C4-2B (cell line): ENCODE data around the gene SLC6A13.

Source experiments
- H3K27ac ChIP-seq: fragments of 450-650 bp; 2 replicates; pipeline ENCODE4 v1.5.1; 2017
- ZFX ChIP-seq: fragments of 450-650 bp; IDR thresholded peaks from 2 replicates; pipeline ENCODE4 v1.6.1; 2017
- TF ChIP-seq, protein P1 (sequence below): fragments of 450-650 bp; conservative IDR thresholded peaks from 2 replicates; pipeline ENCODE4 v1.5.1; 2017; ENCODE audit warnings: mild to moderate bottlenecking

SLC6A13 gene

DNA sequence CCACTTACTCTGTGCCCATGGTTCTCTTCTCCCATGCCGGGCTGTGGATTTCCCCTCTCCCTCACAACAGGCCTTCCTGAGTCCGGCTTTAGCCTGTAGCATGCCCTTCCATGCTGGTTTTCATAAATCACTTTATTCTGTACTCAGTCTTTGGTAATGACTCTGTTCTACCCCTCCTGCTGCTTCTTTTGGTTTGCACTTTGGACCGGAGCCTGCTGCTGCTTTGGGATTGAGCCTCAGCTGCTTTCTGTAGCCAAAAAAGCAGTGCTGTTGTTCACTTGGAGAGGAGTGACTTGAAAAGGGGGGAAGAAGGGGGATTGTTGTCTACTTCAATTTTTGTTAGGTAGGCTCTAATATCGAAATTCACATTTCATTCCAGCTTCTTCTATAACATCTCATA is 8.5 kb upstream of the SLC6A13 start:
- TF ChIP-seq, protein P1, sequence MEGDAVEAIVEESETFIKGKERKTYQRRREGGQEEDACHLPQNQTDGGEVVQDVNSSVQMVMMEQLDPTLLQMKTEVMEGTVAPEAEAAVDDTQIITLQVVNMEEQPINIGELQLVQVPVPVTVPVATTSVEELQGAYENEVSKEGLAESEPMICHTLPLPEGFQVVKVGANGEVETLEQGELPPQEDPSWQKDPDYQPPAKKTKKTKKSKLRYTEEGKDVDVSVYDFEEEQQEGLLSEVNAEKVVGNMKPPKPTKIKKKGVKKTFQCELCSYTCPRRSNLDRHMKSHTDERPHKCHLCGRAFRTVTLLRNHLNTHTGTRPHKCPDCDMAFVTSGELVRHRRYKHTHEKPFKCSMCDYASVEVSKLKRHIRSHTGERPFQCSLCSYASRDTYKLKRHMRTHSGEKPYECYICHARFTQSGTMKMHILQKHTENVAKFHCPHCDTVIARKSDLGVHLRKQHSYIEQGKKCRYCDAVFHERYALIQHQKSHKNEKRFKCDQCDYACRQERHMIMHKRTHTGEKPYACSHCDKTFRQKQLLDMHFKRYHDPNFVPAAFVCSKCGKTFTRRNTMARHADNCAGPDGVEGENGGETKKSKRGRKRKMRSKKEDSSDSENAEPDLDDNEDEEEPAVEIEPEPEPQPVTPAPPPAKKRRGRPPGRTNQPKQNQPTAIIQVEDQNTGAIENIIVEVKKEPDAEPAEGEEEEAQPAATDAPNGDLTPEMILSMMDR, result no peak
- TF ChIP-seq ZFX, result no peak
- H3K27ac ChIP-seq, result no peak overlapping the region

DNA sequence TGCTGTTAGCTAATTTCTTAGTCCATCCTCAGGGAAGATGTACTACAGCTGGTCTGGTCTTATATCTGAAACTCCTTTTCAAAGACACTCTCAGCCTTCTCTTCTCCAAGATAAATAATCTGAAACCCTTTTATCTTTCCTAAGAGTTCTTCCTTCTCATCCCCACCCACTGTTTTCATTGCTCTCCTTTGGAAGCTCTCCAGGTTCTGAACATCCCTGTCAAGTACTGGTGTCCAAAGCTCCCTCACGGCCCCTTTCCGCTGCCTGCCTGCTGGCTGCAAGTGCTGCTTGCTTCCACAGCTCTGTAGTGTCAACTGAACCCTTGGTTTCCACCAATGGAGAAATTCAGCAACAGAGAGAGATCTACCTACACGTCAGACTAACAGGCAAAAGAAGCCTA is 6.6 kb upstream of the SLC6A13 start:
- TF ChIP-seq, protein P1, result no peak
- no peak for TF ChIP-seq ZFX
- no peak overlapping the region for H3K27ac ChIP-seq

GRCh38 chr12:268483-268840 is 5.8 kb upstream of the SLC6A13 start:
- TF ChIP-seq ZFX, result no peak
- TF ChIP-seq, protein P1, result no peak
- H3K27ac ChIP-seq, result no peak overlapping the region

DNA sequence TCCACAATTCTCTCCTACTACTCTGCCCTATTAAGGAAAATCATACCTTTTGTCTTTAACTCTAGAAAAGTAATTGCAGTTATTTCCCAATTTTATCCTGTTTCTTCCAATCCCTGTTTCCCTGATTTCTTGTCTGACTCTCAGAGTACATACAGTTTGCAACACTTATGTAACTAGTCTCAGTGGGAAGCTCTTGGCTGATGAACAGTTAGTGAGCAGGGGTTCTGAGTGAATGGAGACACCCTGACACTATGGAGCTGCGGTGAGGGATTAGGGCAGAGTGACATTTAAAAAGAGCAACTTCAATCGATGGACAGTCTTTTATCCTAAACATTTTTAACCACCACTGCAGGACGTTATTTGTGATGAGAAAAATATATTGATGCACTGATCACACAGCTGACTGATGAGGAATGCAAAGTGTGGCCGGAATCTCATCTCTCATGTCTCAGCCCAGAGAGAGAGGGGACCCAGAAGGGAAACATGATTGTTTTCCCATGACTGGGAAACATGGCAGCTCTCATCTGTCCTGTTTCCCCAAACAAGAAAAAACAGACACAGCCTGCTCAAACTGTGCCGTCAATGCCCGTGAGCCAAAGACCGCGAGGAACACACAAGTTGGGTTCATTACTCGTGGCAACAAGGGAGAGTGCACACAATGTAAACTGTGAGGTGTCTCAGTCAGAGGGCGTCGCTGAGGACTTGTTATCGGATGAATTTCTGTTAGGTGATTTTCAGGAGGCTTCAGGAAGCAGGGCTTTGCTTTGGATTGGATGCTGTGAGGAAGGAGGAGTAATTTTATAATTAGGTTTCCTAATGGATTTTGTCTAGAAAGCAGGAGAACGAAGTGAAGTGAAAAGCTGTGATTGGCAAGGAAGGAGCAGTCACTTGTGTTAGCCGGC is 5.2 kb upstream of the SLC6A13 start:
- TF ChIP-seq, protein P1, result no peak
- no peak for TF ChIP-seq ZFX
- H3K27ac ChIP-seq, result no peak overlapping the region

- no peak for TF ChIP-seq ZFX
- TF ChIP-seq, protein P1, result no peak
These were observed 2.5 kb upstream of the SLC6A13 start for GRCh38 chr12:265096-265495.

GRCh38 chr12:264269-264668 is 1.6 kb upstream of the SLC6A13 start:
- no peak for TF ChIP-seq ZFX
- TF ChIP-seq, protein P1, result no peak
- H3K27ac ChIP-seq, result no peak overlapping the region

More at GRCh38 chr12:265096-265495, 2.5 kb upstream of the SLC6A13 start:
- no peak overlapping the region for H3K27ac ChIP-seq

DNA sequence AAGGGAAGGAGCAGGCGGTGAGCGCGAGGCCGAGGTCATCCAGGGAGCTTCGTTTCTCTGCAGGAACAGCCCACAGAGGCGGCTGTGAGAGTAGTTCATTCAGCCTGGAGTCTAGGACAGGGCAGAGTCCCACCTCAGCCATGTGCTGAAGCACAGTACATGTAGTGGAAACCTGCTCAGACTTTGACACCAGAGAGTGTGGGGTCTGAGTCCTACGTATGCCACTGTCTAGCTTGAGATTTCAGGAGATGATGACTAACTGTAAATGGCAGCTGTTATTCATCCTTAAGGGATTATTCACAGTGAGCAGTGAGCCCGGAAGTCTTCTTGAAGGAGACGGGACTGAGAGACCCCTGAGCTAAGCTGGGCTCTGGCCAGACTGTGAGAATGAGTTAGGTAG is 938 bp upstream of the SLC6A13 start:
- H3K27ac ChIP-seq, result no peak overlapping the region
- TF ChIP-seq, protein P1, result no peak
- TF ChIP-seq ZFX, result no peak
